Mesothelial cell of epicardium (in vitro differentiated cells): ENCODE data around the gene MAGEA8. TPM values are rescaled to one million over a fixed set of nuclear protein-coding genes. Genes with fewer than 3 reads are reported as not detected.

ENCODE experiments used
- DNase-seq, 2 experiments: peaks; one replicate each; pipeline ENCODE4 v3.0.0; 2021; ENCODE audit warnings: low spot score in 2 of 2; ENCODE audit not compliant: unreplicated experiment in 2 of 2
- H3K27ac Mint-ChIP-seq: 2 replicates; pipeline ENCODE4 v1.8.0; 2021; ENCODE audit warnings: mixed read lengths
- H3K27me3 Mint-ChIP-seq: 2 replicates; pipeline ENCODE4 v1.8.0; 2021; ENCODE audit warnings: low read depth, mixed read lengths
- H3K36me3 Mint-ChIP-seq: 2 replicates; pipeline ENCODE4 v1.8.0; 2021; ENCODE audit warnings: mixed read lengths
- H3K4me1 Mint-ChIP-seq: 2 replicates; pipeline ENCODE4 v1.8.0; 2021; ENCODE audit warnings: mixed read lengths
- H3K4me3 Mint-ChIP-seq: 2 replicates; pipeline ENCODE4 v1.8.0; 2021; ENCODE audit warnings: mild to moderate bottlenecking, moderate library complexity, mixed read lengths
- H3K9me3 Mint-ChIP-seq: 2 replicates; pipeline ENCODE4 v1.8.0; 2021; ENCODE audit warnings: mixed read lengths
- CTCF ChIP-seq: fragments of 200-600 bp; sonication (generic); IDR thresholded peaks from one replicate; pipeline ENCODE4 v1.5.0; 2021; ENCODE audit warnings: antibody characterized with exemption; ENCODE audit not compliant: unreplicated experiment
- total RNA-seq: library from RNA; stranded (reverse); gene quantifications from 3 replicates; pipeline ENCODE4 v1.2.1, GENCODE V29; 2021

MAGEA8 gene
- total RNA-seq, 1 donor from 2014 or later = not detected

- Mint-ChIP-seq H3K4me3 (no peak overlapping the region), H3K9me3 (peaks cover 40% of the 10 kb centered on the region), H3K36me3 (no peaks in the 10 kb centered on the region), H3K27ac (no peak overlapping the region), H3K27me3 (no peaks in the 10 kb centered on the region), H3K4me1 (no peaks in the 10 kb centered on the region)
- TF ChIP-seq CTCF = no peak
- DNase-seq = no peak
These were observed 27.1 kb upstream of the MAGEA8 start for GRCh38 chrX:149853925-149854324.

DNA sequence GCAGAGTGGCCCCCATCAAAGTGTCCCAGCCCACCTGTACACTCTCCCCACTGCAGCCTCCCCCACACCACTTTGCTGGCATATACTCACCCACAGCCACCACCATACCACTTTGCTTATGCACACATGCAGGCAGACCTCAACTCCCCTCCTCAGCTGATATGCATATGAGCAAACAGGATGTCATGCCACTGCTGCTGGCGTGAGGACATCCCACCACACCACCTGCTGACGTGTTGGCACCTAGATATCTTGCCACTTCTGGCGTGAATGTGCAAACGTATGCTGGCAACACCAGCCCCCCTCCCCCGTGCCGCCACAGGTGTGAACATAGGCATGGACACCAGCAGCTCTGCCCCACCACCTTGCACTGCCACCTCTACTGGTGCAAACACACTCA, 22.4 kb upstream of the MAGEA8 start:
- no peaks in the 10 kb centered on the region for H3K4me1 Mint-ChIP-seq
- TF ChIP-seq CTCF = no peak
- peaks cover 54% of the 10 kb centered on the region for H3K9me3 Mint-ChIP-seq
- H3K27ac Mint-ChIP-seq = no peak overlapping the region
- H3K36me3 Mint-ChIP-seq = no peaks in the 10 kb centered on the region
- no peak overlapping the region for H3K4me3 Mint-ChIP-seq
- H3K27me3 Mint-ChIP-seq = no peaks in the 10 kb centered on the region
- no peak for DNase-seq

GRCh38 chrX:149860445-149860844, 20.5 kb upstream of the MAGEA8 start:
- no peak overlapping the region for H3K4me3 Mint-ChIP-seq
- H3K36me3 Mint-ChIP-seq = no peaks in the 10 kb centered on the region
- no peak for DNase-seq
- TF ChIP-seq CTCF = no peak
- no peaks in the 10 kb centered on the region for H3K4me1 Mint-ChIP-seq
- peaks cover 55% of the 10 kb centered on the region for H3K9me3 Mint-ChIP-seq
- H3K27ac Mint-ChIP-seq = no peak overlapping the region
- no peaks in the 10 kb centered on the region for H3K27me3 Mint-ChIP-seq

DNA sequence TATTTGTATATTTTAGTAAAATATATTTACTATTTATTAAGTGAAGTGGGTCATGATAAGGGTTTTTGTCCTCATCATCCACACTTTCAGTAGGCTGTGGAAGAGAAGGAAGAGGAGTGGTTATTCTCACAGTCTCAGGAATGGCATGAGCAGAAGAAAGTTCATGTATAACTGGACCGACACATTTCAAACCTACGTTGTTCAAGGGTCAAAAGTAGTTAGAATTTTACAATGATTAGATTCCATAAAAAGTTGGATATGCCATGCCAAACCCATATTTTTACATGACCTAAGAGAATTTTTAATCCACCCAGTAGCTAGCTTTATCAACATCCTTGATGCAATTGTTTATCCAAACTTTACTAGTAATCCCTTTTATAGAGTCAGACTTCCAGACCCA, 15.6 kb upstream of the MAGEA8 start:
- no peak for DNase-seq
- peaks cover 44% of the 10 kb centered on the region for H3K9me3 Mint-ChIP-seq
- H3K4me1 Mint-ChIP-seq = no peaks in the 10 kb centered on the region
- H3K36me3 Mint-ChIP-seq = no peaks in the 10 kb centered on the region
- H3K27me3 Mint-ChIP-seq = no peaks in the 10 kb centered on the region
- no peak for TF ChIP-seq CTCF
- no peak overlapping the region for H3K4me3 Mint-ChIP-seq
- no peak overlapping the region for H3K27ac Mint-ChIP-seq

DNA sequence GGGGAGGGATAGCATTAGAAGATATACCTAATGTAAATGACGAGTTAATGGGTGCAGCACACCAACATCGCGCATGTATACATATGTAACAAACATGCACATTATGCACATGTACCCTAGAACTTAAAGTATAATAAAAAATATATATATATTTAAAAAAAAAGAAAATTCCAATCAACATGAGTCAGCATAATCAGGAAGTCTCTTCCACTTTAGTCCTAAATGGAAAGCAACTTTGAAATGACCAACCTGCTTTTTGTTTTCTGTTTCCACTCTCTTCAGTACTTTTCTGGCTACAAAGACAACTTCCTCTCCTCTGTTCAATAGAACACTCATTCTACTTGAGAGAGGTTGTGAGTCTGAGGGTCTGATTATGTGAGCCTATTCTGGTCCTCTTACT, 13.5 kb upstream of the MAGEA8 start:
- Mint-ChIP-seq H3K27me3 (no peaks in the 10 kb centered on the region), H3K4me3 (no peak overlapping the region), H3K9me3 (peaks cover 37% of the 10 kb centered on the region), H3K36me3 (no peaks in the 10 kb centered on the region), H3K27ac (no peak overlapping the region), H3K4me1 (no peaks in the 10 kb centered on the region)
- TF ChIP-seq CTCF = no peak
- no peak for DNase-seq

GRCh38 chrX:149870840-149871239, 10.1 kb upstream of the MAGEA8 start:
- Mint-ChIP-seq H3K27ac (no peak overlapping the region), H3K4me1 (no peaks in the 10 kb centered on the region), H3K27me3 (no peaks in the 10 kb centered on the region), H3K4me3 (no peak overlapping the region), H3K36me3 (no peaks in the 10 kb centered on the region), H3K9me3 (peaks cover 43% of the 10 kb centered on the region)
- no peak for TF ChIP-seq CTCF
- DNase-seq = no peak
